Lung (tissue), 12 donors: ENCODE results near the gene SLC22A23. TPM values are rescaled to one million over a fixed set of nuclear protein-coding genes. Genes with fewer than 3 reads are reported as not detected.
A peak's percentile ranks its signal among the peaks of the same experiment; 100 is the strongest.

Experiments used
- ATAC-seq: fragments of 200-7000 bp; cut with Tn5 transposase; one replicate; pipeline ENCODE4 v1.9.1; 2020; ENCODE audit warnings: moderate number of reproducible peaks; ENCODE audit not compliant: insufficient read depth, low FRiP score
- DNase-seq, 3 donors: peaks; one replicate each; pipeline ENCODE4 v3.0.0-alpha.2; 2013 to 2017
- H3K27ac ChIP-seq, 2 donors: one replicate each; pipeline ENCODE4 v1.5.1; 2013; ENCODE audit warnings: mild to moderate bottlenecking in 2 of 2, moderate library complexity in 2 of 2, control low read depth in 1 of 2, inconsistent platforms in 1 of 2, low read depth in 1 of 2, low read length in 1 of 2
- H3K27me3 ChIP-seq, 3 donors: one replicate each; pipeline ENCODE4 v1.5.1; 2013; ENCODE audit warnings: low read length in 2 of 3; ENCODE audit not compliant: control insufficient read depth in 3 of 3, insufficient read depth in 3 of 3
- H3K36me3 ChIP-seq, 4 donors: one replicate each; pipeline ENCODE4 v1.5.1; 2013; ENCODE audit warnings: low read length in 4 of 4, mild to moderate bottlenecking in 1 of 4, moderate library complexity in 1 of 4; ENCODE audit not compliant: control insufficient read depth in 4 of 4, insufficient read depth in 4 of 4
- H3K4me1 ChIP-seq, 5 donors: one replicate each; pipeline ENCODE4 v1.5.1; 2013; ENCODE audit warnings: low read length in 5 of 5, mild to moderate bottlenecking in 2 of 5, moderate library complexity in 1 of 5; ENCODE audit not compliant: control insufficient read depth in 5 of 5, insufficient read depth in 5 of 5
- H3K4me3 ChIP-seq: one replicate; pipeline ENCODE4 v1.5.1; 2013; ENCODE audit warnings: mild to moderate bottlenecking, control low read depth, moderate library complexity
- H3K9ac ChIP-seq, 2 donors: one replicate each; pipeline ENCODE4 v1.5.1; 2013; ENCODE audit warnings: low read length in 2 of 2, control low read depth in 1 of 2; ENCODE audit not compliant: insufficient read depth in 1 of 2
- H3K9me3 ChIP-seq, 4 donors: one replicate each; pipeline ENCODE4 v1.5.1; 2013; ENCODE audit warnings: low read length in 3 of 4, mild to moderate bottlenecking in 1 of 4, moderate library complexity in 1 of 4; ENCODE audit not compliant: control insufficient read depth in 4 of 4, insufficient read depth in 3 of 4
- CTCF ChIP-seq: IDR thresholded peaks from 2 replicates; pipeline ENCODE4 v1.5.1; 2012; ENCODE audit warnings: mild to moderate bottlenecking; ENCODE audit errors: control extremely low read depth, extremely low read depth
- WGBS, 2 donors: extraction: QIAGEN DNeasy Blood & Tissue Kit; methylation state at CpG; one replicate each; pipeline ENCODE4 v1.1.7; 2013; 5-methylcytosine and 5-hydroxymethylcytosine counted together
- polyA plus RNA-seq, 2 donors: library from polyadenylated mRNA; stranded (reverse); fragments of 200-250 nt; gene quantifications; one replicate each; pipeline ENCODE4 v1.2.1, GENCODE V29; 2013
- total RNA-seq, 2 donors: library from RNA; depleted of rRNA in 1 of 2; stranded (reverse); fragments of >200 nt in 1 of 2; gene quantifications; one replicate each; pipeline ENCODE4 v1.2.1, GENCODE V29; 2014 to 2021
- donor health status: control.
- donor health status: control.
- donor health status: Bipolar disorder and iron deficiency.
- donor health status: healthy.
- donor health status: DM: yes; HTN: yes; CAD: no.

SLC22A23 gene
- total and polyA plus RNA-seq, 4 donors = 6.6 to 45.6 (median 24.1) TPM

- TF ChIP-seq CTCF = no peak
- no peak overlapping the region for H3K27ac ChIP-seq
- ATAC-seq = no peak
- H3K27me3 ChIP-seq = no peaks in the 10 kb centered on the region
- WGBS, 2 donors = 81 to 92% methylated on average over 10 of the region's 10 CpGs
- no peak overlapping the region for H3K4me3 ChIP-seq
- H3K9me3 ChIP-seq = no peaks in the 10 kb centered on the region
- H3K9ac ChIP-seq = no peak overlapping the region
- no peak for DNase-seq
- H3K36me3 ChIP-seq = peaks cover 0 to 8% (median under 1%) of the 10 kb centered on the region in 4 donors
- H3K4me1 ChIP-seq = no peaks in the 10 kb centered on the region
Measured at GRCh38 chr6:3296078-3296477, 160.8 kb downstream of the SLC22A23 start.

- Histone ChIP-seq H3K27ac (no peak overlapping the region), H3K9me3 (no peaks in the 10 kb centered on the region), H3K4me3 (no peak overlapping the region), H3K9ac (no peak overlapping the region), H3K36me3 (peaks cover 0 to 11% (median 4%) of the 10 kb centered on the region in 4 donors), H3K27me3 (no peaks in the 10 kb centered on the region), H3K4me1 (no peaks in the 10 kb centered on the region)
- WGBS, 2 donors = 82% methylated on average over 29 of the region's 29 CpGs
- no peak for TF ChIP-seq CTCF
- no peak for ATAC-seq
- DNase-seq = peak in 1 of 3 donors; percentile 14
Measured at GRCh38 chr6:3294921-3295871, 161.7 kb downstream of the SLC22A23 start.

- H3K36me3 ChIP-seq = peaks cover 0 to 11% (median 4%) of the 10 kb centered on the region in 4 donors
- WGBS, 2 donors = 80 to 93% methylated on average over 8 of the region's 8 CpGs
Measured at GRCh38 chr6:3294396-3294795, 162.5 kb downstream of the SLC22A23 start.

More at GRCh38 chr6:3294396-3294795, 162.5 kb downstream of the SLC22A23 start:
- H3K9ac ChIP-seq = no peak overlapping the region
- no peaks in the 10 kb centered on the region for H3K4me1 ChIP-seq
- no peak overlapping the region for H3K27ac ChIP-seq
- DNase-seq = no peak
- no peaks in the 10 kb centered on the region for H3K27me3 ChIP-seq
- H3K4me3 ChIP-seq = no peak overlapping the region
- TF ChIP-seq CTCF = no peak
- no peaks in the 10 kb centered on the region for H3K9me3 ChIP-seq
- ATAC-seq = no peak
